LNCAP (cell line): ENCODE data around the gene YAP1.

Source experiments
- CTCF ChIP-seq: fragments of 450-650 bp; IDR thresholded peaks from 2 replicates; pipeline ENCODE4 v1.5.1; 2017; ENCODE audit warnings: mild to moderate bottlenecking

The YAP1 gene

GRCh38 chr11:102276783-102277182 is 166.5 kb downstream of the YAP1 start:
- no peak for TF ChIP-seq CTCF

GRCh38 chr11:102279641-102280170 is 169.5 kb downstream of the YAP1 start:
- TF ChIP-seq CTCF, result no peak; the same call in 1 of the 2 replicates

GRCh38 chr11:102280245-102280833 is 170.1 kb downstream of the YAP1 start:
- TF ChIP-seq CTCF, result no peak
